ENCODE results near the gene PLIN3.

- TF ChIP-seq ZNF274 (IDR thresholded peaks at IDR 0.05; ENCODE audit: low read depth, low read length) = no peak
- TF ChIP-seq SUZ12 (IDR thresholded peaks at IDR 0.05; ENCODE audit: extremely low read depth, insufficient read depth, insufficient read length) = no peak
- TF ChIP-seq YY1 (IDR thresholded peaks at IDR 0.05; ENCODE audit: insufficient read depth, insufficient read length) = no peak
Measured at GRCh38 chr19:4806384-4806783, 61.1 kb downstream of the PLIN3 start.

Measured in NT2/D1 (cell line).